HCT116 (cell line): ENCODE measurements around the gene PCDH15.

Experiments used
- EZH2phosphoT487 ChIP-seq: fragments of 200-600 bp; IDR thresholded peaks from 2 replicates; pipeline ENCODE4 v1.6.1; 2018; ENCODE audit warnings: antibody characterized with exemption, borderline replicate concordance
- JUND ChIP-seq: IDR thresholded peaks from 2 replicates; pipeline ENCODE4 v1.6.1; 2012
- POLR2A ChIP-seq: IDR thresholded peaks from 2 replicates; pipeline ENCODE4 v1.7.0; 2011; ENCODE audit warnings: borderline replicate concordance; ENCODE audit not compliant: insufficient read depth, insufficient read length; ENCODE audit errors: extremely low read depth
- TF ChIP-seq, protein P1 (sequence below), 3 experiments: fragments of 200-600 bp in 1 of 3; sonication (generic) in 1 of 3; IDR thresholded peaks in 2 of 3; conservative IDR thresholded peaks in 1 of 3; 2 replicates each; pipeline ENCODE4 v1.5.1; 2012 to 2017; ENCODE audit warnings: low read depth in 2 of 3, low read length in 2 of 3, antibody characterized with exemption in 1 of 3, borderline replicate concordance in 1 of 3, control low read depth in 1 of 3, mild to moderate bottlenecking in 1 of 3, mixed read lengths in 1 of 3, mixed run types in 1 of 3, moderate library complexity in 1 of 3; ENCODE audit not compliant: insufficient read depth in 1 of 3

DNA sequence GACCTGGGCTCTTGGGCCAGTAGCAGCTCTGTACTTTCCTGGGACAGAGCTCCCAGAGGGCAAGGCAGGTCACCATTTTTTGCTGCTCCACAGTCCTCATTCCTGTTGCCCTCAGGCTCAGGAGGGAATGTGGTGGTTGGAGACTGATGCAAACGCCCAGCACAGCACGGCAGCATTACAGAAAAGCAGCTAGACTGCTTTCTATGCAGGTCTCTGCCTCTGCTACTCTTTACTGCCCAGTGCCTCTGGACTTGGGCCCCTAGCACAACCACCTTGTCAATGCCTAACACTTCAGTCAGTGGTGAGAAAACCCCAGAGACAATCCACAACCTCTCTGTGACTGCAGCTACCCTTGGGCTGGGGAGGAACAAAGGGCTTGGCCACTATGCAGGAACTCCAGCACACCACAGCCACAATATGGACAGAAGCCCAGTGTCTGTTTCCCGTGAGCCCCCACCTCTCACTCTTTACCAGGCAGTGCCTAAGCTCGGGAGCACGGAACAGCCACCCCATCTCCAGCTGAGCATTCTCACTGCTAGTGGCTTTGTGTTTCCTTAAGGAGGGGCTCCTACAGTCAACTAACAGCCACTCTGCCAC, 790.6 kb downstream of the PCDH15 start:
- no peak for TF ChIP-seq JUND
- no peak for TF ChIP-seq EZH2phosphoT487
- no peak for TF ChIP-seq POLR2A
- TF ChIP-seq, protein P1, sequence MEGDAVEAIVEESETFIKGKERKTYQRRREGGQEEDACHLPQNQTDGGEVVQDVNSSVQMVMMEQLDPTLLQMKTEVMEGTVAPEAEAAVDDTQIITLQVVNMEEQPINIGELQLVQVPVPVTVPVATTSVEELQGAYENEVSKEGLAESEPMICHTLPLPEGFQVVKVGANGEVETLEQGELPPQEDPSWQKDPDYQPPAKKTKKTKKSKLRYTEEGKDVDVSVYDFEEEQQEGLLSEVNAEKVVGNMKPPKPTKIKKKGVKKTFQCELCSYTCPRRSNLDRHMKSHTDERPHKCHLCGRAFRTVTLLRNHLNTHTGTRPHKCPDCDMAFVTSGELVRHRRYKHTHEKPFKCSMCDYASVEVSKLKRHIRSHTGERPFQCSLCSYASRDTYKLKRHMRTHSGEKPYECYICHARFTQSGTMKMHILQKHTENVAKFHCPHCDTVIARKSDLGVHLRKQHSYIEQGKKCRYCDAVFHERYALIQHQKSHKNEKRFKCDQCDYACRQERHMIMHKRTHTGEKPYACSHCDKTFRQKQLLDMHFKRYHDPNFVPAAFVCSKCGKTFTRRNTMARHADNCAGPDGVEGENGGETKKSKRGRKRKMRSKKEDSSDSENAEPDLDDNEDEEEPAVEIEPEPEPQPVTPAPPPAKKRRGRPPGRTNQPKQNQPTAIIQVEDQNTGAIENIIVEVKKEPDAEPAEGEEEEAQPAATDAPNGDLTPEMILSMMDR (IDR thresholded peaks at IDR 0.05 in 2 of 3, conservative IDR thresholded peaks at IDR 0.05 in 1 of 3; ENCODE audit: borderline replicate concordance in 1 of 3, insufficient read depth in 1 of 3, low read depth in 2 of 3, low read length in 2 of 3) = no peak
